SK-N-SH (cell line): Measurements from ENCODE around the gene NELFA. TPM values are rescaled to one million over a fixed set of nuclear protein-coding genes. Genes with fewer than 3 reads are reported as not detected.

Experiments used
- CTCF ChIA-PET: fragments of 300-600, 350-600 bp; formaldehyde crosslinking; extraction: SDS; loops from one replicate; lab custom pipeline; 2021; lab: Yijun Ruan, JAX
- POLR2A ChIA-PET: fragments of 350-600 bp; sonication (Branson Sonifier 250); formaldehyde crosslinking; extraction: SDS; loops from one replicate; lab custom pipeline; 2020; ENCODE audit warnings: antibody characterized with exemption, inconsistent platforms; lab: Yijun Ruan, JAX
- DNase-seq: peaks from one replicate; pipeline ENCODE4 v3.0.0; 2012
- H2AFZ ChIP-seq: fragments of 200-600 bp; sonication (generic); 2 replicates; pipeline ENCODE4 v1.8.1; 2016; ENCODE audit warnings: antibody characterized with exemption, mild to moderate bottlenecking, low read depth
- H3F3A ChIP-seq: fragments of 200-600 bp; sonication (generic); replicated peaks from 2 replicates; pipeline ENCODE3; 2016; ENCODE audit warnings: antibody characterized with exemption, mild to moderate bottlenecking; ENCODE audit not compliant: insufficient read depth
- H3K27ac ChIP-seq, 2 experiments: fragments of 200-500 bp in 1 of 2; fragments of 200-600 bp in 1 of 2; sonication (Bioruptor generic) in 1 of 2; sonication (generic), shearing (Covaris generic) in 1 of 2; 2 replicates each; pipeline versions ENCODE4 v1.5.1 to v1.6.1; 2014 to 2016; ENCODE audit warnings: low read depth in 2 of 2, inconsistent platforms in 1 of 2, low read length in 1 of 2, mild to moderate bottlenecking in 1 of 2, mixed read lengths in 1 of 2
- H3K27me3 ChIP-seq: fragments of 200-600 bp; sonication (generic), shearing (Covaris generic); 2 replicates; pipeline ENCODE4 v1.6.1; 2016; ENCODE audit warnings: mixed run types; ENCODE audit not compliant: insufficient read depth
- H3K36me3 ChIP-seq, 2 experiments: fragments of 200-500 bp in 1 of 2; fragments of 200-600 bp in 1 of 2; sonication (Bioruptor generic) in 1 of 2; sonication (generic) in 1 of 2; replicated peaks in 1 of 2; 2 replicates each; pipeline versions ENCODE3 to v1.5.1; 2014 to 2016; ENCODE audit warnings: low read length in 1 of 2, mild to moderate bottlenecking in 1 of 2; ENCODE audit not compliant: insufficient read depth in 2 of 2, control insufficient read depth in 1 of 2
- H3K4me1 ChIP-seq, 2 experiments: fragments of 200-500 bp in 1 of 2; fragments of 200-600 bp in 1 of 2; sonication (Bioruptor generic) in 1 of 2; sonication (generic), shearing (Covaris generic) in 1 of 2; 2 replicates each; pipeline versions ENCODE4 v1.5.1 to v1.6.1; 2014 to 2016; ENCODE audit warnings: low read depth in 1 of 2, low read length in 1 of 2, mixed run types in 1 of 2; ENCODE audit not compliant: insufficient read depth in 2 of 2, control insufficient read depth in 1 of 2
- H3K4me2 ChIP-seq: fragments of 200-600 bp; sonication (generic), shearing (Covaris generic); 2 replicates; pipeline ENCODE4 v1.6.1; 2017; ENCODE audit warnings: mixed run types
- H3K4me3 ChIP-seq, 2 experiments: fragments of 200-500 bp in 1 of 2; fragments of 200-600 bp in 1 of 2; sonication (Bioruptor generic) in 1 of 2; sonication (generic), shearing (Covaris generic) in 1 of 2; 2 replicates each; pipeline versions ENCODE4 v1.5.1 to v1.8.1; 2014 to 2016; ENCODE audit warnings: low read depth in 2 of 2, inconsistent platforms in 1 of 2, low read length in 1 of 2, mild to moderate bottlenecking in 1 of 2, mixed read lengths in 1 of 2, moderate library complexity in 1 of 2
- H3K79me2 ChIP-seq: fragments of 200-600 bp; sonication (generic); 2 replicates; pipeline ENCODE4 v1.8.1; 2017; ENCODE audit warnings: mild to moderate bottlenecking; ENCODE audit not compliant: insufficient read depth
- H3K9ac ChIP-seq: fragments of 200-600 bp; sonication (generic); 2 replicates; pipeline ENCODE4 v1.6.1; 2017; ENCODE audit warnings: mixed run types
- H3K9me2 ChIP-seq: fragments of 200-600 bp; sonication (generic); 2 replicates; pipeline ENCODE4 v1.6.1; 2017; ENCODE audit warnings: mixed run types
- H3K9me3 ChIP-seq: fragments of 200-600 bp; sonication (generic); 2 replicates; pipeline ENCODE4 v1.6.1; 2017; ENCODE audit warnings: mixed run types, mild to moderate bottlenecking, moderate library complexity
- H4K20me1 ChIP-seq: fragments of 200-600 bp; sonication (generic); 2 replicates; pipeline ENCODE4 v1.6.1; 2017; ENCODE audit warnings: mild to moderate bottlenecking, mixed run types; ENCODE audit not compliant: insufficient read depth
- EP300 ChIP-seq, 2 experiments: IDR thresholded peaks; 2 replicates each; pipeline versions ENCODE4 v1.4.0 to v1.6.1; 2012; ENCODE audit warnings: borderline replicate concordance in 1 of 2, low read depth in 1 of 2, low read length in 1 of 2
- FOSL2 ChIP-seq: IDR thresholded peaks from 2 replicates; pipeline ENCODE4 v1.4.0; 2012; ENCODE audit warnings: low read depth, mild to moderate bottlenecking, moderate library complexity, borderline replicate concordance
- GABPA ChIP-seq: IDR thresholded peaks from 2 replicates; pipeline ENCODE4 v1.4.0; 2012; ENCODE audit warnings: low read depth, mild to moderate bottlenecking
- MXI1 ChIP-seq: IDR thresholded peaks from 2 replicates; pipeline ENCODE4 v1.6.1; 2012; ENCODE audit warnings: mild to moderate bottlenecking, low read depth, low read length, improper control_type of control experiment
- RFX5 ChIP-seq: IDR thresholded peaks from 2 replicates; pipeline ENCODE4 v1.6.1; 2012; ENCODE audit warnings: mild to moderate bottlenecking, improper control_type of control experiment, low read length
- RXRA ChIP-seq: IDR thresholded peaks from 2 replicates; pipeline ENCODE4 v1.4.0; 2012; ENCODE audit warnings: low read depth, mild to moderate bottlenecking, borderline replicate concordance
- TAF1 ChIP-seq: IDR thresholded peaks from 2 replicates; pipeline ENCODE4 v1.6.1; 2012; ENCODE audit warnings: low read depth, mild to moderate bottlenecking, low read length, moderate library complexity, borderline replicate concordance
- WGBS: methylation state at CpG from one replicate; pipeline ENCODE4 v1.1.6; 2017; ENCODE audit warnings: low lambda C conversion rate; 5-methylcytosine and 5-hydroxymethylcytosine counted together
- polyA plus RNA-seq, 3 experiments: library from polyadenylated mRNA; depleted of rRNA; stranded (reverse); fragments of >200 nt; gene quantifications; 2 replicates each; pipeline ENCODE4 v1.2.3, GENCODE V29; 2012
- TF ChIP-seq, protein P1 (sequence below): fragments of 200-600 bp; sonication (generic); IDR thresholded peaks from 2 replicates; pipeline ENCODE4 v1.6.1; 2017; ENCODE audit warnings: antibody characterized with exemption, mild to moderate bottlenecking, moderate library complexity
- TF ChIP-seq, protein P2 (sequence below): fragments of 150-350 bp; IDR thresholded peaks from 2 replicates; pipeline ENCODE4 v1.6.1; 2017; ENCODE audit warnings: antibody characterized with exemption, low read length, low read depth, borderline replicate concordance
- TF ChIP-seq, protein P3 (sequence below): IDR thresholded peaks from 2 replicates; pipeline ENCODE4 v1.4.0; 2012; ENCODE audit warnings: low read depth, borderline replicate concordance

The NELFA gene
- polyA plus RNA-seq, 1 of the 3 experiments (the other 2 are of a cell fraction) = 26.8 TPM

- no peak for DNase-seq
- Histone ChIP-seq H3K4me3 (no peak overlapping the region), H3K36me3 (no peaks in the 10 kb centered on the region), H3F3A (no peaks in the 10 kb centered on the region), H3K9me2 (no peaks in the 10 kb centered on the region), H4K20me1 (no peaks in the 10 kb centered on the region), H2AFZ (no peak overlapping the region), H3K9me3 (no peaks in the 10 kb centered on the region), H3K4me1 (no peaks in the 10 kb centered on the region; a peak in 1 of 4 replicates), H3K4me2 (no peak overlapping the region), H3K79me2 (no peaks in the 10 kb centered on the region), H3K27me3 (peaks cover 17% of the 10 kb centered on the region), H3K27ac (no peak overlapping the region), H3K9ac (no peak overlapping the region)
- POLR2A ChIA-PET = no interaction called here
- 82% methylated on average over 6 of the region's 6 CpGs for WGBS
- TF ChIP-seq RFX5 (no peak), RXRA (no peak), MXI1 (no peak), EP300 (IDR thresholded peaks at IDR 0.05; ENCODE audit: borderline replicate concordance in 1 of 2, low read depth in 1 of 2, low read length in 1 of 2) (no peak), TAF1 (no peak), GABPA (no peak)
- TF ChIP-seq, protein P1, sequence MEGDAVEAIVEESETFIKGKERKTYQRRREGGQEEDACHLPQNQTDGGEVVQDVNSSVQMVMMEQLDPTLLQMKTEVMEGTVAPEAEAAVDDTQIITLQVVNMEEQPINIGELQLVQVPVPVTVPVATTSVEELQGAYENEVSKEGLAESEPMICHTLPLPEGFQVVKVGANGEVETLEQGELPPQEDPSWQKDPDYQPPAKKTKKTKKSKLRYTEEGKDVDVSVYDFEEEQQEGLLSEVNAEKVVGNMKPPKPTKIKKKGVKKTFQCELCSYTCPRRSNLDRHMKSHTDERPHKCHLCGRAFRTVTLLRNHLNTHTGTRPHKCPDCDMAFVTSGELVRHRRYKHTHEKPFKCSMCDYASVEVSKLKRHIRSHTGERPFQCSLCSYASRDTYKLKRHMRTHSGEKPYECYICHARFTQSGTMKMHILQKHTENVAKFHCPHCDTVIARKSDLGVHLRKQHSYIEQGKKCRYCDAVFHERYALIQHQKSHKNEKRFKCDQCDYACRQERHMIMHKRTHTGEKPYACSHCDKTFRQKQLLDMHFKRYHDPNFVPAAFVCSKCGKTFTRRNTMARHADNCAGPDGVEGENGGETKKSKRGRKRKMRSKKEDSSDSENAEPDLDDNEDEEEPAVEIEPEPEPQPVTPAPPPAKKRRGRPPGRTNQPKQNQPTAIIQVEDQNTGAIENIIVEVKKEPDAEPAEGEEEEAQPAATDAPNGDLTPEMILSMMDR = no peak
- TF ChIP-seq, protein P2, sequence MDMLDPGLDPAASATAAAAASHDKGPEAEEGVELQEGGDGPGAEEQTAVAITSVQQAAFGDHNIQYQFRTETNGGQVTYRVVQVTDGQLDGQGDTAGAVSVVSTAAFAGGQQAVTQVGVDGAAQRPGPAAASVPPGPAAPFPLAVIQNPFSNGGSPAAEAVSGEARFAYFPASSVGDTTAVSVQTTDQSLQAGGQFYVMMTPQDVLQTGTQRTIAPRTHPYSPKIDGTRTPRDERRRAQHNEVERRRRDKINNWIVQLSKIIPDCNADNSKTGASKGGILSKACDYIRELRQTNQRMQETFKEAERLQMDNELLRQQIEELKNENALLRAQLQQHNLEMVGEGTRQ = no peak
- CTCF ChIA-PET = no interaction called here
These were observed 45.4 kb upstream of the NELFA start for GRCh38 chr4:2054217-2054616.

GRCh38 chr4:2051086-2051485 lies 42.3 kb upstream of the NELFA start:
- H3K27ac ChIP-seq = no peak overlapping the region
- no peaks in the 10 kb centered on the region for H3K79me2 ChIP-seq
- no peak overlapping the region for H3K4me3 ChIP-seq
- no peaks in the 10 kb centered on the region for H3K9me3 ChIP-seq
- no peak for DNase-seq
- H3K36me3 ChIP-seq = no peaks in the 10 kb centered on the region
- no peaks in the 10 kb centered on the region for H4K20me1 ChIP-seq
- H3K9me2 ChIP-seq = no peaks in the 10 kb centered on the region
- CTCF ChIA-PET = interaction anchor here (2.5 kb wide), 1 partner anchor 12 kb away, joined by 6 read pairs; no protein-coding TSS in a partner anchor
- no peaks in the 10 kb centered on the region for H3K4me1 ChIP-seq
- TF ChIP-seq, protein P2 = no peak
- TF ChIP-seq, protein P3, sequence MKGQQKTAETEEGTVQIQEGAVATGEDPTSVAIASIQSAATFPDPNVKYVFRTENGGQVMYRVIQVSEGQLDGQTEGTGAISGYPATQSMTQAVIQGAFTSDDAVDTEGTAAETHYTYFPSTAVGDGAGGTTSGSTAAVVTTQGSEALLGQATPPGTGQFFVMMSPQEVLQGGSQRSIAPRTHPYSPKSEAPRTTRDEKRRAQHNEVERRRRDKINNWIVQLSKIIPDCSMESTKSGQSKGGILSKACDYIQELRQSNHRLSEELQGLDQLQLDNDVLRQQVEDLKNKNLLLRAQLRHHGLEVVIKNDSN = no peak
- no peak for TF ChIP-seq FOSL2
- H3K27me3 ChIP-seq = no peaks in the 10 kb centered on the region; the same call in 1 of the 2 replicates
- WGBS = 76% methylated on average over 10 of the region's 10 CpGs
- POLR2A ChIA-PET = no interaction called here
- H3K9ac ChIP-seq = no peak overlapping the region
- no peak overlapping the region for H2AFZ ChIP-seq
- peaks cover 2% of the 10 kb centered on the region for H3F3A ChIP-seq
- no peak overlapping the region for H3K4me2 ChIP-seq
